Activated T-cell treated with anti-CD3 and anti-CD28 coated beads, Interleukin-2, amount 50 U/mL, for 24 hours (primary cell): Measurements from ENCODE around the gene CCDC12.

Source experiments
- DNase-seq: peaks from one replicate; pipeline ENCODE4 v3.0.0-alpha.2; 2020
- H3K27ac Mint-ChIP-seq: 2 replicates; pipeline ENCODE4 v1.8.0; 2020; ENCODE audit warnings: mild to moderate bottlenecking, mixed read lengths
- H3K27me3 Mint-ChIP-seq: 2 replicates; pipeline ENCODE4 v1.8.0; 2020; ENCODE audit warnings: mixed read lengths
- H3K36me3 Mint-ChIP-seq: 2 replicates; pipeline ENCODE4 v1.8.0; 2020; ENCODE audit warnings: low read depth, mixed read lengths
- H3K4me1 Mint-ChIP-seq: 2 replicates; pipeline ENCODE4 v1.8.0; 2020; ENCODE audit warnings: low read depth, mixed read lengths
- H3K4me3 Mint-ChIP-seq: 2 replicates; pipeline ENCODE4 v1.8.0; 2020; ENCODE audit warnings: mild to moderate bottlenecking, moderate library complexity, mixed read lengths
- H3K9me3 Mint-ChIP-seq: 2 replicates; pipeline ENCODE4 v1.8.0; 2020; ENCODE audit warnings: mixed read lengths

The CCDC12 gene

DNA sequence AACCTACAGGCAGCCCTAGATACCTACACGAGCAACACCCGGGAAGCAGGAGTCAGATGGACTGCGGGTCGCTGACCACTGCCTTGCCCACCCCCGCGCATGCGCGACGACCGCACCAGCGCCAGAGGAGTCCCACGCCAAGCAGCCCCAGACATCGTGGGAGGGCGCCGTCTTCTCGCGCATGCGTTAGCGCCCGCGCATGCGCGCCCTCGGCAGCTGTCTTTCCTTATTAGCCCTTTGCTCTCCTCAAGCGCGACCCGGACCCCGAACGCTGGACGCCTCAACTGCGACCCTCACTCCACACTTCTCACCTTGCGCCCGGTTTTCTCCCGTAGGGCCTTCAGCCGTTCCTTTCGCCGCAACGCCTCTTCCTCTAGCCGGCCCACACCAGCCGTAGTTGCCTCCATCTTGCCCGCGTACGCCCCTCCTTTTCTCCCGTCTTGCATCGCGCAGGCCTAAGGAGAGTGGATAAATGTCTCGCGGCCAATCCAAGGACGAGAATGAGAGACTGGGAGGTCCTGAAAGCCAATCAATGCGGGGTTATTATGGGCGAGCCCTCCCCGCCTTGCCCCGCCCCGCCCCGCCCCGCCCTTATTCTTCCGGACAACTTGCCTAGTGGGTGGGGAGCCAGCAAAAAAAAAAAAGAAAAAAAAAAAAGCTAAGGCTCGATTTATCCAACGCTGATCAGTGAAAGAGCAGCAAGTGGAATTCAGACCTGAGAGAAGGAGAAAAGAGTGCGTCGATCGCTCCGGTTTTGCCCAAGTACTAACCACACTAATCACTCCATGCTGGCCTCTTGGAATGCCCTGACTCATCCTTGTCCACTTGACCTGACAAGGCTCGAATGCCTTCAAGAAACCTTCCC lies at the start of gene CCDC12:
TSS of gene CCDC12 (minus strand) at position 420 of the 865 bp plus-strand sequence. CDS start at position 407, 13 bp downstream.
- DNase-seq = peak; percentile 92
- no peaks in the 10 kb centered on the region for H3K9me3 Mint-ChIP-seq

DNA sequence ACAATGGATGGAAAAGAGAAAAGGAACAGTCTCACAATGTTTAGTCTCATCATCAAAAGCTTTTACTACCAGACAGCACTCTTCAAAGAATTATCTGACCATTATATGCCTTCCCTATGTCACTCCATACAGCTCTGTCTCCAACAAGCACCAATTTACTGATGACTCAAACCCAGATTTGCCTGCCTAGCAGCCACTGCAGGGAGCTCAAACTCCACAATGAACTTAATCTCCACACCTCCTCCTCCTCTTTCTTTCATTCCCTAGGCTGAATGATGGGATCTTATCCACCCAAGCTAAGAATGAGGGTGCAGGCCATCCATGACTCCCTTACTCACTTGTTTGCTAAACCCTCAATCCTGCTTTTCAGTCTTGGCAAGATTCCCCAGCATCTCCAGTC lies 48.4 kb upstream of the CCDC12 start:
- H3K27me3 Mint-ChIP-seq = no peaks in the 10 kb centered on the region
- H3K27ac Mint-ChIP-seq = no peak overlapping the region
- H3K36me3 Mint-ChIP-seq = peaks cover 46% of the 10 kb centered on the region
- peaks cover 53% of the 10 kb centered on the region for H3K4me1 Mint-ChIP-seq
- no peak overlapping the region for H3K4me3 Mint-ChIP-seq
- H3K9me3 Mint-ChIP-seq = no peaks in the 10 kb centered on the region
- no peak for DNase-seq

More for the DNA sequence above, at the start of gene CCDC12:
- Mint-ChIP-seq H3K27me3 (no peaks in the 10 kb centered on the region), H3K36me3 (peaks cover 48% of the 10 kb centered on the region), H3K4me3 (peak within 1 kb of the TSS; percentile 100), H3K4me1 (peaks cover 69% of the 10 kb centered on the region), H3K27ac (peak within 1 kb of the TSS; percentile 100)

- H3K27me3 Mint-ChIP-seq = no peaks in the 10 kb centered on the region
- H3K27ac Mint-ChIP-seq = peak overlapping the region; percentile 74
- H3K4me3 Mint-ChIP-seq = no peak overlapping the region
- H3K4me1 Mint-ChIP-seq = peaks cover 62% of the 10 kb centered on the region
- DNase-seq = no peak
- no peaks in the 10 kb centered on the region for H3K9me3 Mint-ChIP-seq
- H3K36me3 Mint-ChIP-seq = peaks cover 46% of the 10 kb centered on the region
These were observed 46.1 kb upstream of the CCDC12 start for GRCh38 chr3:47022641-47023071.

- Mint-ChIP-seq H3K9me3 (no peaks in the 10 kb centered on the region), H3K27ac (peak overlapping the region; percentile 83), H3K4me3 (no peak overlapping the region), H3K4me1 (peaks cover 68% of the 10 kb centered on the region), H3K27me3 (no peaks in the 10 kb centered on the region), H3K36me3 (peaks cover 56% of the 10 kb centered on the region)
- no peak for DNase-seq
These were observed 43.8 kb upstream of the CCDC12 start for GRCh38 chr3:47020311-47020710.

DNA sequence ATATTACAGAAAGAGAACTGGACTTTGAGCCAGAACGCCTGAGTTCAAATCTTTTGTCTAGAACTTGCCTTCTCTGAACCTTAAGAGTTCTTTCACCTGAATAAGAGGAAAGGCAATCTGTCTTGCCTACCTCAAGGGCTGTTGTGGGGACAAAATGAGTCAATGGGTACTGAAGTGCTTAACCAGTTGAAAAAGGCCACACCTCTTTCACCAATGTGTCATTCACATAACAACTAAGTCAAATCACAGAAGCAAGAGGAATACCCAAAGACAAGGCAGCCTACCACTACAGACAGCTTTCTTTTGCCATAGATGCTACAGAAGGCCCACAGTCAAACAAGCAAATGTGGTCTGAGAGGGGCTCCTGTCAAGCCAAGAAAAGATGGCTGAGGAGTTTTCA lies 42.7 kb upstream of the CCDC12 start:
- H3K4me3 Mint-ChIP-seq = no peak overlapping the region
- H3K9me3 Mint-ChIP-seq = no peaks in the 10 kb centered on the region
- peak overlapping the region; percentile 83 for H3K27ac Mint-ChIP-seq
- peaks cover 62% of the 10 kb centered on the region for H3K4me1 Mint-ChIP-seq
- H3K36me3 Mint-ChIP-seq = peaks cover 65% of the 10 kb centered on the region
- no peaks in the 10 kb centered on the region for H3K27me3 Mint-ChIP-seq
- DNase-seq = no peak

- Mint-ChIP-seq H3K27ac (peak overlapping the region; percentile 56), H3K4me3 (no peak overlapping the region)
These were observed 41.7 kb upstream of the CCDC12 start for GRCh38 chr3:47018269-47018611.

DNA sequence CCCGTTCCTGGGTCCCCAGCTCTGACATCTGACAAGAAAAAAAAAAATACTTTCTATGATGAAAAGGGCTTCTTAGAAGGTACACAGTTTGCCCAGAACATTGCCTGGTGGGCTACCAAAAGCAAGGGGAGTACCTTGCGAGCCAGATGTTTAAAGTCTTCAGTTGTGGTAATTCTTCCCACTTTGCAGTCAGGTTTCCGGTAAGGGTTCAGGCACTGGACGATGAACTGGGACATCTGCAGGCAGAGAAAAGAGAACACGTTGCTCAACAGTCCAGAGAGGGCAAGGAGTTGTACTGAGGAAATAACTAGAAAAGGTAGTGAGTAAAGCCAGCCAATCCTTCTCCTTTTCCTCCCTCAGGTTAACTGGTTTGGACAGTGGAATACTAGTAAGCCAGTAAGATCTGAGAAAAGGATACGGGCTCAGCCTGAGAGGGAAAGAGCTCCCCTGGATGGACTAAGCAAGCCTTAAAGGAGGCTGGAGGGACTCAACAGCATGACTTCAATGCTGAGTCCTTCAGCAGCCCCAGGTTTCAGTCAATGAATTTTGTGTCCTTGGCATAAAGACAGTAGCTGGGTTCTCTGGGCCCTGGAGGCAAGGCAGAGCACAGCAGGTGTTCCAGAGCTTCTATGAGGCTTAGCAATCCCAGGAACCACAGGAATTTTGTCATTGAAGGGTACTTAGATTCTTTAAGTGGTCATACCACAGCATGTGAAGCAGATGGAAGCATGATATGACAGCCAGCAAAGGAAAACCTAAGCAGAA lies 41.1 kb upstream of the CCDC12 start:
- H3K27ac Mint-ChIP-seq = peak overlapping the region; percentile 86
- no peak for DNase-seq
- no peaks in the 10 kb centered on the region for H3K27me3 Mint-ChIP-seq
- H3K9me3 Mint-ChIP-seq = no peaks in the 10 kb centered on the region
- H3K36me3 Mint-ChIP-seq = peaks cover 77% of the 10 kb centered on the region
- H3K4me3 Mint-ChIP-seq = peak overlapping the region; percentile 25
- H3K4me1 Mint-ChIP-seq = peaks cover 62% of the 10 kb centered on the region

More at GRCh38 chr3:47018269-47018611, 41.7 kb upstream of the CCDC12 start:
- no peak for DNase-seq
- peaks cover 62% of the 10 kb centered on the region for H3K4me1 Mint-ChIP-seq
- no peaks in the 10 kb centered on the region for H3K27me3 Mint-ChIP-seq
- H3K36me3 Mint-ChIP-seq = peaks cover 73% of the 10 kb centered on the region
- H3K9me3 Mint-ChIP-seq = no peaks in the 10 kb centered on the region

DNA sequence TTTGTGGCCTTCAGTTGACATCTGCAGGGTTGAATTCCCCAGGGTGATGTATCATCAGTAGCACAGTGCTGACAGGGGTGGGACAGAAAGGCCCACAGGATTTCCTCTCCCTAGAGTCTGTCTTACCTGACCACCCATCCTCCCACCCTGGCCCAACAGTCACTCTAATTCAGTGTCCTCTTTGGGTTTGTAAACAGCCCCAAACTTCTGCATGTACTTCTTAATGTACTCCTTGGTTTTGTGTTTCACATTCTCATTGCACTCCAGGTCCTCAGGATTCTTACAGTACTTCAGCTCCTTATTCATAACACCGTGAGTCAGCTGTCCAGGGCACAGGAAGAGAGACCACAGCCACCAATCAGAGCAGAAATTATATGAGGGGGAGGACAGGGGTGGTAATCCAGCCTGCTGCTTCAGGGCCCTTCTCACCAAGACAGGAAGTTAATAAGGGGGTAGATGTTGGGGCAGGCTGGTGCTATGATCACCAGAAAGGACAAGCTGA lies 40.4 kb upstream of the CCDC12 start:
- DNase-seq = peak; percentile 39
- Mint-ChIP-seq H3K4me1 (peaks cover 59% of the 10 kb centered on the region), H3K4me3 (peak overlapping the region; percentile 25), H3K9me3 (no peaks in the 10 kb centered on the region), H3K27me3 (no peaks in the 10 kb centered on the region), H3K36me3 (peaks cover 76% of the 10 kb centered on the region), H3K27ac (peak overlapping the region; percentile 86)

DNA sequence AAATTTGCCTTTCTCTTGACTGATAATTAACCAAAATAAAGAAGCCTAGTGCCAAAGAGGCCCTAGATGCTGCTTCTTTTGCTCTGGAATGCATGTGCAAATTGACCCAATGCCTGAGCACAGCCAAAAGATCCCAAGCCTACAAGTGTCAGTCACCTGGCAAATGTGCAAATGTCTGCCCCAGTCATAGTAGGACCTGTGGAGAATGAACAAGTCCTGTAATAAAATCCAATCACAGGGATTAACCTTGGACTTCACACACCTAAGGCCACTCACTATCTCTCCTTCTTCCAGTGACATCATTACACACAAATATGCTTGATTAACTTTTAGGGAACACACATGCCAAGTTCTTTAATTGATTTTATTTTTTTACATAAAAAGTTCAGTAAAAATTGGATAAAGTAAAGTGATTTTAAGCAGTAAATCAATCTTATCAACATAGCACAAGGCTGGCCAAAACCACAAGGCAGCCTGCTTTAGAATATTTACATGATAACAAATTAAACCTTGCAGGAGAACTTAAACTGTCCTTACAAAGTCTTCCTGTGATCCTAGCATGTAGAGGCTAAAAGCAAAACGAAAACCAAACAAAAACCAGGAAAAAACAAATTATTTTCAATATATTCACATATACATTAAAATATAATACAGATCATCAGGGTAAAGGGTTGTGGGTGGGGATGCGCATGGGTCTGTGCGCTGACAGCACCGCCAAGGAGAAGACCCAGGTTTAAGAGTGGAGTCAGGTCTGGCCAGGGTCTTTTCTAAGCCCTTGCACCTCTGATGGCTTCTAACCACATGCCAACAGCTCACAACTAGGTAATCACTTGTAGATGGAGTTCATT lies 39.8 kb upstream of the CCDC12 start:
- no peak for DNase-seq
- Mint-ChIP-seq H3K27ac (peak overlapping the region; percentile 86), H3K9me3 (no peaks in the 10 kb centered on the region), H3K4me1 (peaks cover 56% of the 10 kb centered on the region), H3K4me3 (peak overlapping the region; percentile 25), H3K27me3 (no peaks in the 10 kb centered on the region), H3K36me3 (peaks cover 76% of the 10 kb centered on the region)

GRCh38 chr3:47015151-47015550 lies 38.6 kb upstream of the CCDC12 start:
- no peak overlapping the region for H3K4me3 Mint-ChIP-seq
- peaks cover 77% of the 10 kb centered on the region for H3K36me3 Mint-ChIP-seq
- H3K27me3 Mint-ChIP-seq = no peaks in the 10 kb centered on the region
- DNase-seq = no peak
- no peaks in the 10 kb centered on the region for H3K9me3 Mint-ChIP-seq
- peaks cover 49% of the 10 kb centered on the region for H3K4me1 Mint-ChIP-seq
- peak overlapping the region; percentile 73 for H3K27ac Mint-ChIP-seq

- peak overlapping the region; percentile 75 for H3K27ac Mint-ChIP-seq
- H3K27me3 Mint-ChIP-seq = no peaks in the 10 kb centered on the region
- H3K4me1 Mint-ChIP-seq = peaks cover 46% of the 10 kb centered on the region
- no peak overlapping the region for H3K4me3 Mint-ChIP-seq
- H3K36me3 Mint-ChIP-seq = peaks cover 74% of the 10 kb centered on the region
- no peaks in the 10 kb centered on the region for H3K9me3 Mint-ChIP-seq
- no peak for DNase-seq
These were observed 37.5 kb upstream of the CCDC12 start for GRCh38 chr3:47014036-47014435.

- peak overlapping the region; percentile 75 for H3K27ac Mint-ChIP-seq
- H3K36me3 Mint-ChIP-seq = peaks cover 71% of the 10 kb centered on the region
- peaks cover 41% of the 10 kb centered on the region for H3K4me1 Mint-ChIP-seq
- no peak for DNase-seq
- no peaks in the 10 kb centered on the region for H3K27me3 Mint-ChIP-seq
- H3K9me3 Mint-ChIP-seq = no peaks in the 10 kb centered on the region
- no peak overlapping the region for H3K4me3 Mint-ChIP-seq
These were observed 36.7 kb upstream of the CCDC12 start for GRCh38 chr3:47013231-47013630.

DNA sequence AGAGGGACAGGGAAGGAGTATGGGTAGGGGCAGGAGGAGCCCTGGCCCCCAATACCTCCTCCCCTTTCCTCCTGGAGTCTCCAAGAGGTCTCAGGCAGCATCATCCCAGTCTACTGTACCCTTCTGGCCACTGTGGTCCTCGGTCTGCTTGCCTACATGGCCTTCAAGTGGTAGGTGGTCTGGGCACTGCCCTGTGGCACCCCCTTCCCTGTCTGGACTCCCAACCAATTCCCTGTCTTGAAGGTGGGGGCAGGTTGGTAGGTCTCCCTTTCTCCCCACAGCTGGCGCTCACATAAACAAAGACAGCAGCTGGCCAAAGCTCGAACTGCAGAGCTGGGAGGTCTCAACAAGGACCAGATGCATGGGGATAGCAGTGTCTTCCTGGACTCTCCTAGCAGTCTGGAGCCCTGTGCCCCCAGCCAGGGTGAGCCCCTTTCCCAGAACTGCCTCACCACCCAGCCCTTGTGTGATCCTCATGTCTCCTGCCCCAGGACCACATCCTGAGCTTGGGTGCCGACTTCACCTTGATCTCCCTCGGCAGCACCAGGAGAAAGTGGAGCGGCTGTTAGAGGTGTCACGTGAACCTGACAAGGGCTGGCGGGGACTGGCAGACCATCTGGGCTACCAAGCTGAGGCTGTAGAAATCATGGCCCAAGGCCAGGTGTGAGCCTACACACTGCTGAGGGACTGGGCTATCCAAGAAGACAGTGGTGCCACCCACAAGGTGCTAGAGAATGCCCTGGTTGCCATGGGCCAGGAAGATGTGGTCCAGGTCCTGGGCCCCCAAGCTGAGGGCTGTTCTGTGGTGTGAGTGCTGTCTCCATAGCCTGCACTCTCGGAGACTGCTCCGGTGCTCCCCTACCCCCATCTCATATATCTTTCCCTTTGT lies 36.0 kb upstream of the CCDC12 start:
- Mint-ChIP-seq H3K4me1 (peaks cover 35% of the 10 kb centered on the region), H3K36me3 (peaks cover 71% of the 10 kb centered on the region)

More for the DNA sequence above, 36.0 kb upstream of the CCDC12 start:
- H3K4me3 Mint-ChIP-seq = no peak overlapping the region
- no peaks in the 10 kb centered on the region for H3K9me3 Mint-ChIP-seq
- peak; percentile 30 for DNase-seq
- H3K27me3 Mint-ChIP-seq = no peaks in the 10 kb centered on the region
- peak overlapping the region; percentile 75 for H3K27ac Mint-ChIP-seq
